Mesenteric fat pad (tissue), 1 donor: ENCODE results near the gene LDLRAD3. TPM values are rescaled to one million over a fixed set of nuclear protein-coding genes. Genes with fewer than 3 reads are reported as not detected.

ENCODE experiments used
- DNase-seq: peaks from one replicate; pipeline ENCODE4 v3.0.0-alpha.2; 2020; ENCODE audit warnings: low spot score
- microRNA-seq: library from miRNA; unstranded; fragments of <30 nt; microRNA quantifications from one replicate; pipeline ENCODE4 v1.2.0, GENCODE V29; 2020; ENCODE audit warnings: borderline number of aligned reads
- total RNA-seq: library from RNA; stranded (reverse); fragmentation: NEBNext Ultra II Directional; extraction: Animal tissue kit (Norgen Biotek cat#: 25700); gene quantifications from one replicate; pipeline ENCODE4 v1.2.1, GENCODE V29; 2021
- donor health status: DM: yes; HTN: yes; CAD: no.

LDLRAD3 gene
- total RNA-seq, 1 donor from 2014 or later = 69.2 TPM

DNA sequence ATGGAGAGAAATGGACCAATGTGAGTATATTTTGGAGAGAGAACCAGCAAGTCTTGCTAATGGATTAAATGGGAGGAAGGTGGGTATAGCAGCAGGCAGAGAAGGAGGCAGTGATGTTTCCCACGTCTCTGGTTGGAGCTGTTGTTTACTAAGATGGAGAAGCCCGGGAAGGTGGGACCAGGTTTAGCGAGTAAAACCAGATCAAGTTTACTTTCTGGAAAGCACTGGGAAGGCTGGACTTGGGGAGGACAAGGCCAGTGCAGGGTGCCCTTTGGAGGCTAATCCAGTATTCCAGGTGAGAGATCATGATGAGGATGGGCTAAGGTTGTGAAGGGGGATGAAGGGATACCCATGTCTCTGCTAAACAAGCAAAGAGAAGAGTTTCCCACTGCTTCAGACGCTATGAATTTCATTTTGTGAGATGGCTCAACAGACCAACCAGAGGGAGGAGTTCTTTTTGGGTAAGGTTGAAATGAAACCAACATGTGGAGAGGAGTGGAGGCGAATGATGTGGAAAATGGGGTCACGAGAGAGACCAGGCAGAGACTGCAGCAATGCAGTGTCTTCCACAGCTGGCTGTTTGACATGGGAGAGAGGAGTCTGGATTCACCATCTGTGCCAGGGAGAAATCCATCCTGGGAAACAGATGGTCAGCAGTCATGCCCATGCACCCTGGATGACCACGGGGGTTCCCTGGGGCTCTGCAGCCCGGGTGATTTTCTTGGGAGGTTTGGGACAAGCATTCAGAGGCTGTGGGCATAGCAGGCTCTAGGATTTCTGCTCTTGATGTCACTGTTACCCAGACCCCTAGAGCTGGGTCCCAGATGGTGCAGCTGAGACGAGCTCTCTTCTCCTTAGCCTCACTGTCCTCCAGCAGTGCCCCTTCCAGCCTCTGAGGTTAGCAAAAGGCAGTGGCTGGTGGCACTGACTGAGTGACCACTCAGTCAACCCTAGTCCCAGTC, 320.4 kb downstream of the LDLRAD3 start:
- no peak for DNase-seq

DNA sequence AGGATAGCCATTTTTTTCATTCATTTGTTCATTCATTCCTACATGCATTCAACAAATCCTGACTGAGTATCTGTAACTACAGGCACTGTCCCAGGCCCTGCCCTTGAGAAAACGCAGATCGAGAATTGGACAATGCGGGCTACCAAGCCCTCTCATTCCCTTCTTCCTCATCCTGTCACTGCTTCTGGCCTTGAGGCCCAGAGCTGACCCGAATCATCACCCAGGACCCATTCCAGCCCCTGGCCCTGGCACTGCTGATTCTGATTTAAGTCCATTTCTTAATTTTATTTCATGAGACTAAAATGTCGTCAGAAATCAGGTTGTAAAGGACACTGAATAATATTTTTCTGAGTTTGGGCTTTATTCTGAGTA, 321.1 kb downstream of the LDLRAD3 start:
- DNase-seq = no peak

DNA sequence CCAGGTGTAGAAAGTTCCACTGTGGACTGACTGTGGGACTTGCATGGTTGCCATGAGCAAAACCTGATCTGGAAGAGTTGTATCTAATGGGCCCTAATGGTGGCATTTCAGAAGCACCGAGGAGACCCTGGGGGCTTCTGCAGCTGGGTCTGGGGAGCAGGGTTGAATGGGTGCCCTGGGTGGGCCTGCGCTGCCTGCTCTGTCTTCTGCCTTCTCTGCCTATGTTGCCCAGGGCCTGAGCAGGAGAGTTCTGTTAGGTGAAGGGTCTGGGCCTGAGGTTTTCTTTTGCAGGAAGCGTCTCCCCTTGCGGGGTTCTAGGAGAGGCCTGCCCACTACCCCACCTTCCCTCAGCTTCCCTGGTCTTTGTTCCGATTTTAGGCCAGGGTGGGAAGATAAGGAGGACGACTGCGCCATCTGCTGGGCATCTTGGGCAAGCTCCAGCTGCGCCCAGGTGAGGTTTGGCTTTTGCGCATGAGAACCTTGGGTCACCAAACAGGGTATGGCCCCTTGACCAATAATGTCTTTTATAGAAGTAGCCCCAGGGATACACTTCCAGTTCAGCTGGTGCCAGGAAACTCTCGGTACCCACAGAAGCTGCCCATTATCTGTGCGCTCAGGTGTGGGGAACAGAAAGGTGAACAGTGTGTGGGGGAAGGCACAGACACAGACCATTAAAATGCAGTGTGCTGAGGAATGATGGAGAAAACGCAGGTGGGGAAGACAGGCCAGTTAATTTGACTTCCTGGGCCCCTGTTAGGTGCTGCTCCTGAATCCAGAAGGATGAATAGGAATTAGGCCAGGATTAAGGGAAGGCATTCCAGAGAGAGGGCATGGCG, 322.1 kb downstream of the LDLRAD3 start:
- DNase-seq = no peak

DNA sequence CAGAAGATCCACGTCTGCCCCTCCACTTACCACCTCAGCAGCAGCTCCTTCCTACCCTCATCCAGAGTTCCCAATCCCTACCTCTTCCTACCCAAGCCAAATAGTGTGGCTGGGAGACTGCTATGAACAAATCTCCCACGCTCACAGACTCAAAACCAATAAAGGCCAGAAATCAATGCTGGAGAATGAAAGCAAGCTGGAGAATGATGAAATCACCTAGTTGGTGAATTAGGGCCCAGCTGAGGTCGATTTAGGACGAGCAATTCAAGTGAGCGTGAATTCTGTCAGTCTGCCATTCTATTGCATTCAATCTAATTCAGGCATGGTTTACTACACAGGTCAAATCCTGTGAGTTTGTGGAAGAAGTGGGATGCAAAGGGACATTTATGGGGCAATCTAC, 322.9 kb downstream of the LDLRAD3 start:
- no peak for DNase-seq

DNA sequence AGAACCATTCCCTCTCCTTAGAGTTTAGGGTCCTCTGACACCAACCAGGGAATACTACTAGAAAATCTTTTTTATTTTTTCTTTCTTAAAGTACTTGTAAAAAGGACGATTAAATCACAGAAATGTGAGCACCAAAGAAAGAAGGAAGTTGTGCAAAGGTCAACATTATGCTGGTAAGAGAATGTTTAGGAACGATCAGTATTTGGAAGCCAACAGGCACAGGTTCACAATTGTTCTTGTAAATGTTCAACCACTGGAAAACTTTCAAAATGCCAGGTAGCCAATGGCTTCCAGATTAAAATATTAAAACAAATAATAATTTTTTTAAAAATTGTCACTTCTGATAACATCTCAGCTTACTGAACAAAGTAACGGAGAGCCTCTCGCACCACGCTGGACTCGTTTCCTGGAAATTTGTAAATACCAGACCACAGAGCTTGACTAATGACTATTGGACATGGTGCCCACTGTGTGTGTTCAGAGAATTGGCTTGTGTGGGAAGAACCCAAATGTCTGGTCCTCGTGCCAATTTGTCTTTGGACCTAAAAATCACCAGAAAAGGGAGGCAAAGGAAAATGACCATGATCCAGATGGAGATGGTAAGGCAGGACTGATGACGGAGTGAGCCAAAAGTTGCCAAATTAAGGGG, 324.6 kb downstream of the LDLRAD3 start:
- DNase-seq = no peak

DNA sequence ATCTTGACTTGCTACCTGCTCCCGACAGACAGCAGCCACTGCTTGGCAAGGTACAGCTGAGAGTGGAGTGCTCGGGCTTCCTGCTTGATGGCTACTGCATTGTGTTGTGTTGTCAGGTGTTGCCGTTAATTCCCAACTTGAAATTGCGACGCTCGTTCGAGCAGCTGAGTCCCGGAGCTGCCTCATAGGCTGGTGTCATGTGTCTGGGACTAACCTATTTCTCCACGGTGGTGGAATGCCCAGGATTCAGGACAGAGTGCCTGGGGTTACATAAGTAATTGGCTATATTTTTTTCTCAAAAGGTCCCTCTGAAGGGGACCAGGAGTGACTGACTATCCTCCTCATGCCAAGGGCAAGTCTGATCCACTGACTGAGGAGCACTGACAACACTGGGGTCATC, 326.8 kb downstream of the LDLRAD3 start:
- DNase-seq = no peak

DNA sequence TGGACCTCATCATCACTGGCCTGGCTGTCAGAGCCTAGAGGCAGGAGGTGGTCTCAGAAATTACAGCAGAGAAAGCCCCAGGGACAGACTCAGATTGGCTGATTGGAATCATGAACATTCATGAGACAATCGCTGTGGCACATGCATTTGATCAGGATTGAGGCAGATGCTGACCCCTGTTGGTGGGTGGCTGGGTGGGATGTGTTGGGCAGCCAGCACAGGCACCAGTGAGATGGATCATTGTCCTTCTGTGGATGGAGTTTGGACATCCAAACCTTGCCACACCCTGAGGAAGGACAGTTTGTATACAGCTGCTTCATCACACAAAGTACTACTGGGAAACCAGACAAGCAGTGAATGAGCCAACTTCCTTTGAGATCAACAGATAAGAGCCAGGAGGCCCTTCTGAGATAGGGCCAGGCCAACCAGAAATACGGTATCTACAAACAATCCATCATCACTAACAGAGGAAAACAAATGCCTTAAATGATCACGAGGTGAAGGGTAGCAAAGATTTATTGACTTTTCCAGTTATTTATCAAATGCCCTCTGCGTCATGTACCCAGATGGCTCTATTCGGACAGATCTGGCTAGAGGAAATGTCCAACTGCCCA, 328.0 kb downstream of the LDLRAD3 start:
- no peak for DNase-seq

DNA sequence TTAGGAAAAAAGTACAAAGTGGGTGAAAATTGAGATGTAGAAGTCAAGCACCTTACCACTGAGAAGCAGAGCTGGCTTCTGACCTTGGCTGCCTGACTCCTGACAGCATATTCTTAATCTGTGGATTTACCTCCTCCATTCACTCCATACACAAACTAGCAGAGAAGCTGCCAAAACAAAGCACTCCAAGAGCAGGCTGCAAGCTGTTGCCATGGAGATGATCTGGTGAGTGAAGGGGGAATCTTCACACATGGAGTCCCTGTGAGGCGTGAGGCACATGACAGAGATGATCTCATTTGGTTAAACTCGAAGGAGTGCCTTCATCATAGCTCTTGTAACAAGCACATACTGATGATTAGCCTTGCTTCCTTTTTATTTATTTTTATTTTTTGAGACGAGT, 329.2 kb downstream of the LDLRAD3 start:
- no peak for DNase-seq

DNA sequence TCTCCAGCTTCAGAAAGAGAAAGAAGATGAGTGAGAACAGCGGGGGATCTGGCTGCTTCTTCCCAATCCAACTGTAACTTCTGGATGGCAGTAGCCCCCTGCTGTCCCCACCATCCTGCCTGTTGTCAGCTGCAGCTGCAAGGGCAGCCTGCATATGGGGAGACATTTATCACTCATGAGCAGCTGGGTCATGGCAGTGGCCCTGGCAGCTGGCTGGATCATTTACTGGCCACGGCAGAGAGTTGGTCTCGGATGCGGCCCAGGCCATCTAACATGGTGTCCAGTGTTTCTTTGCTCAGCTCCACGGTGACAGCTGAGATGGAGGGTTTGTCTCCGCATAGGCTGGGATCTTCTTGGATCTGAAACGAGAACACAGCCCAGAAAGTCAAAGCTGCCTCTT, 330.6 kb downstream of the LDLRAD3 start:
- no peak for DNase-seq

DNA sequence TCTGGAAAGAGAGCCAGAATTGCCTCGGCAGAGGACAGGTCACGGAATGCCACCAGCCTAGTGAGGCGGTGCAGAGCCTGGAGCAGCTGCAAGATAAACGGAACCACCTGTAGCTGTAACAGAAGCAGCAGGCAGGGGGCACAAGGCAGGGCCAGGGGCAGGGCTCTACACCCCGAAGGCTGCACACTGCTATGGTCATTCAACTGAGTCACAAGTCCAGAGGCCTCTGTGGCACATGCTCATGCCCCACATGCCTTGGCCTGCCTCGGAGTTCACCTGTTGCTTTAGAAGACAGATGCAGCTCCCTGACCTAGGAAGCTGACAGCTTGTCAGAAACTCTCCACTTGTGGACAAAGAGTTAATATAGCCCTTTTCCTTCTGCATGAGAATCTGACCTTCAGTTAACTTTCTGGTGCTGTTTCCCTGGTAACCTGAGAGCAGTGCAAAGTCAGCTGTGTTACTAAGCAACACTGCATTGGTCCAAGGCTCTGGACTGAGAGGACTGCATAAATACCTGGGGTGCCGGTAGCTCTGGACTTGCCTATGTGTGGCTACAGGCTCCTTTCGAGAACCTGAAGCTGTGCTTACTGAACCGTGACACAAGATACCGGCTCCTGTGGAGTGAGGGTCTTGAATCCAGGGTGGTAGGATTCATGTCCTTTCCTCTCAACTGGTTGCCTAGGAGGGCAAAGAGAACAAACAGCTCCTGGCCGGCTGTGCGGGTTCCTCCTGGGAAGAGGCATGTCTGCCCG, 334.8 kb downstream of the LDLRAD3 start:
- DNase-seq = no peak

DNA sequence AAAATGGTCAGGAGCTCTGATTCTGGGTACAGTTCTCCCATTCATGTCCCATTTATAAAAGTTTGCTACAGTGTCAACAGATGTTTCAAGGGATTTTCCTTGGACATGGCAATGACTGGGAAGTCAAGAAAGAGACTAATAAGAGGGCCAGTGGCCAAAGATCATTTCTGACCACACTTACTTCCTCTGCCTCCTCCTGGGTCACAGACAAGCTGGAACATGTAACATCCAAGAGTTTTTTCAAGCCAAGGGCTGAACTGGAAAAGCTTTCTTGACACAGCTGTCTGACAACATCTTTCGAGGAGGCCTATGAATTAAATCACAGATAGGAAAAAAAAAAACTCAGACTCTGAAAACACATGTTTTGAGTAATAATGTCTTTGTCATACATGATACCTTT, 336.7 kb downstream of the LDLRAD3 start:
- no peak for DNase-seq

Small RNAs within 50 kb of the gene (microRNA-seq; reads per million reads assigned to microRNA genes)
- gene MIR3973 = not detected
